WTC11 (cell line): ENCODE measurements around the gene DAO. TPM values are rescaled to one million over a fixed set of nuclear protein-coding genes. Genes with fewer than 3 reads are reported as not detected.

Source experiments
- ATAC-seq: fragments of 200-7000 bp; cut with Tn5 transposase; 2 replicates; pipeline ENCODE4 v1.10.0; 2021; ENCODE audit warnings: mild to moderate bottlenecking, moderate library complexity
- CTCF ChIA-PET: fragments of 300-600 bp; sonication (Branson Sonifier 250); formaldehyde crosslinking; loops from one replicate; lab custom pipeline; 2021; ENCODE audit warnings: antibody characterized with exemption; lab: Charles Lee
- POLR2A ChIA-PET: fragments of 350-600 bp; sonication (Branson Sonifier 250); formaldehyde crosslinking; loops from one replicate; lab custom pipeline; 2021; ENCODE audit warnings: antibody characterized with exemption; lab: Charles Lee
- DNase-seq: peaks from one replicate; pipeline ENCODE4 v3.0.0; 2021; ENCODE audit warnings: low spot score
- H3K27ac Mint-ChIP-seq: 2 replicates; pipeline ENCODE4 v1.8.0; 2021; ENCODE audit warnings: mixed read lengths
- H3K27me3 Mint-ChIP-seq: 2 replicates; pipeline ENCODE4 v1.8.0; 2021; ENCODE audit warnings: low read depth, mild to moderate bottlenecking, moderate library complexity, mixed read lengths
- H3K36me3 Mint-ChIP-seq: 2 replicates; pipeline ENCODE4 v1.8.0; 2021; ENCODE audit warnings: mixed read lengths
- H3K4me1 Mint-ChIP-seq: 2 replicates; pipeline ENCODE4 v1.8.0; 2022; ENCODE audit warnings: mixed read lengths
- H3K4me3 Mint-ChIP-seq: 2 replicates; pipeline ENCODE4 v1.8.0; 2021; ENCODE audit warnings: mild to moderate bottlenecking, moderate library complexity, mixed read lengths
- H3K9me3 Mint-ChIP-seq: 2 replicates; pipeline ENCODE4 v1.8.0; 2021; ENCODE audit warnings: mixed read lengths
- AFF4 ChIP-seq: sonication (generic); formaldehyde crosslinking; IDR thresholded peaks from 2 replicates; pipeline ENCODE4 v1.8.1; 2023; ENCODE audit warnings: mild to moderate bottlenecking, missing genetic modification reagents, borderline replicate concordance
- FOXJ3 ChIP-seq: sonication (generic); formaldehyde crosslinking; IDR thresholded peaks from 2 replicates; pipeline ENCODE4 v1.9.0; 2021; ENCODE audit warnings: missing genetic modification reagents, mild to moderate bottlenecking, borderline replicate concordance
- FOXP4 ChIP-seq: sonication (generic); formaldehyde crosslinking; IDR thresholded peaks from 2 replicates; pipeline ENCODE4 v1.8.0; 2022; ENCODE audit warnings: mild to moderate bottlenecking, missing genetic modification reagents
- JUN ChIP-seq: sonication (generic); formaldehyde crosslinking; IDR thresholded peaks from 2 replicates; pipeline ENCODE4 v1.8.0; 2023; ENCODE audit warnings: mild to moderate bottlenecking, missing genetic modification reagents
- NFE2L1 ChIP-seq: sonication (generic); formaldehyde crosslinking; IDR thresholded peaks from 2 replicates; pipeline ENCODE4 v1.8.1; 2023; ENCODE audit warnings: missing genetic modification reagents
- PRRX2 ChIP-seq: fragments of 250-450 bp; sonication (Bioruptor Pico); IDR thresholded peaks from 2 replicates; pipeline ENCODE4 v1.8.0; 2021; ENCODE audit warnings: mild to moderate bottlenecking
- RELA ChIP-seq: sonication (generic); formaldehyde crosslinking; IDR thresholded peaks from 2 replicates; pipeline ENCODE4 v1.8.1; 2022; ENCODE audit warnings: missing genetic modification reagents, mild to moderate bottlenecking, borderline replicate concordance
- RORB ChIP-seq: fragments of 250-450 bp; sonication (Bioruptor Pico); IDR thresholded peaks from 2 replicates; pipeline ENCODE4 v1.9.0; 2021; ENCODE audit warnings: mild to moderate bottlenecking
- SMAD4 ChIP-seq: sonication (generic); formaldehyde crosslinking; IDR thresholded peaks from 2 replicates; pipeline ENCODE4 v1.8.0; 2022; ENCODE audit warnings: mild to moderate bottlenecking, missing genetic modification reagents
- USF1 ChIP-seq: sonication (generic); formaldehyde crosslinking; IDR thresholded peaks from 2 replicates; pipeline ENCODE4 v1.8.0; 2022; ENCODE audit warnings: mild to moderate bottlenecking, missing genetic modification reagents
- ZNF423 ChIP-seq: fragments of 250-450 bp; sonication (Bioruptor Pico); IDR thresholded peaks from 2 replicates; pipeline ENCODE4 v2.1.2; 2022; ENCODE audit warnings: mild to moderate bottlenecking, moderate library complexity
- ZNF532 ChIP-seq: fragments of 250-450 bp; sonication (Bioruptor Pico); IDR thresholded peaks from 2 replicates; pipeline ENCODE4 v1.9.0; 2021; ENCODE audit warnings: mild to moderate bottlenecking, borderline replicate concordance
- ZSCAN18 ChIP-seq: fragments of 250-450 bp; sonication (Bioruptor Pico); IDR thresholded peaks from 2 replicates; pipeline ENCODE4 v2.1.2; 2022; ENCODE audit warnings: mild to moderate bottlenecking, moderate library complexity
- total RNA-seq: library from RNA; stranded (reverse); gene quantifications from 3 replicates; pipeline ENCODE4 v1.2.3, GENCODE V29; 2021

The DAO gene
- total RNA-seq, 1 experiment from 2014 or later = 0.17 TPM

GRCh38 chr12:108849660-108850059 is 30.2 kb upstream of the DAO start (continued):
- TF ChIP-seq RELA (CRISPR knock-in tag) (no peak), FOXJ3 (CRISPR knock-in tag) (no peak)

GRCh38 chr12:108850854-108851573 is 28.9 kb upstream of the DAO start:
- H3K4me1 Mint-ChIP-seq = peaks cover 14% of the 10 kb centered on the region

GRCh38 chr12:108852674-108853309 is 27.1 kb upstream of the DAO start:
- Mint-ChIP-seq H3K27me3 (no peaks in the 10 kb centered on the region), H3K36me3 (peaks cover 39% of the 10 kb centered on the region), H3K4me1 (peaks cover 24% of the 10 kb centered on the region), H3K9me3 (peaks cover 14% of the 10 kb centered on the region), H3K27ac (no peak overlapping the region), H3K4me3 (no peak overlapping the region)
- ChIA-PET POLR2A (interaction anchor here (0.5 kb wide), 1 partner anchor 8 kb away, joined by 7 read pairs; no protein-coding TSS in a partner anchor), CTCF (interaction anchor here (1.0 kb wide), 1 partner anchor 235 kb away, joined by 3 read pairs; no protein-coding TSS in a partner anchor)
- ATAC-seq (no peak), DNase-seq (no peak)
- no peak for TF ChIP-seq AFF4 (CRISPR knock-in tag)
- no peak for TF ChIP-seq NFE2L1 (CRISPR knock-in tag)
- no peak for TF ChIP-seq ZNF532 (CRISPR knock-in tag)

More at GRCh38 chr12:108850854-108851573, 28.9 kb upstream of the DAO start:
- DNase-seq = no peak
- H3K27ac Mint-ChIP-seq = no peak overlapping the region
- no peak overlapping the region for H3K4me3 Mint-ChIP-seq
- no peak for TF ChIP-seq USF1 (CRISPR knock-in tag)
- TF ChIP-seq JUN = no peak
- TF ChIP-seq SMAD4 (CRISPR knock-in tag) = no peak
- no peak for TF ChIP-seq PRRX2 (CRISPR knock-in tag)
- TF ChIP-seq ZSCAN18 = no peak
- no peak for TF ChIP-seq FOXP4
- TF ChIP-seq ZNF423 = no peak
- no peak for TF ChIP-seq RORB
- TF ChIP-seq, all 79 proteins: peak for 0
- peaks cover 52% of the 10 kb centered on the region for H3K36me3 Mint-ChIP-seq
- no peaks in the 10 kb centered on the region for H3K27me3 Mint-ChIP-seq
- H3K9me3 Mint-ChIP-seq = peaks cover 14% of the 10 kb centered on the region
- CTCF ChIA-PET = interaction anchor here (1.2 kb wide), 1 partner anchor 33 kb away, joined by 3 read pairs; no protein-coding TSS in a partner anchor
- POLR2A ChIA-PET = interaction anchor here (0.6 kb wide), 1 partner anchor 18 kb away, joined by 3 read pairs; no protein-coding TSS in a partner anchor
- no peak for ATAC-seq
